HepG2 (cell line): ENCODE results near the gene BTN1A1. TPM values are rescaled to one million over a fixed set of nuclear protein-coding genes. Genes with fewer than 3 reads are reported as not detected.

Experiments used
- ELF4 ChIP-seq: sonication (generic); formaldehyde crosslinking; IDR thresholded peaks from 2 replicates; pipeline ENCODE4 v1.5.0; 2020; ENCODE audit warnings: missing genetic modification reagents, mild to moderate bottlenecking, moderate library complexity, borderline replicate concordance
- FOXA3 ChIP-seq: IDR thresholded peaks from 2 replicates; pipeline ENCODE4 v1.6.1; 2016; ENCODE audit warnings: missing genetic modification reagents, missing compliant biosample characterization
- GABPA ChIP-seq, 2 experiments: IDR thresholded peaks; 2 replicates each; pipeline ENCODE4 v1.6.1; 2011 to 2016; ENCODE audit warnings: low read depth in 2 of 2, low read length in 1 of 2, missing biosample characterization in 1 of 2, missing genetic modification characterization in 1 of 2
- JDP2 ChIP-seq: sonication (generic); formaldehyde crosslinking; IDR thresholded peaks from 2 replicates; pipeline ENCODE4 v1.8.1; 2022; ENCODE audit warnings: missing genetic modification reagents, borderline replicate concordance
- MBD4 ChIP-seq: IDR thresholded peaks from 2 replicates; pipeline ENCODE4 v1.6.1; 2012; ENCODE audit warnings: low read length, inconsistent platforms, borderline replicate concordance
- RXRB ChIP-seq: IDR thresholded peaks from 2 replicates; pipeline ENCODE4 v1.6.1; 2016; ENCODE audit warnings: borderline replicate concordance, missing genetic modification reagents, missing compliant biosample characterization
- TOE1 ChIP-seq: sonication (generic); formaldehyde crosslinking; IDR thresholded peaks from 2 replicates; pipeline ENCODE4 v1.4.0; 2020; ENCODE audit warnings: mild to moderate bottlenecking, missing genetic modification reagents
- ZFP90 ChIP-seq: sonication (generic); formaldehyde crosslinking; IDR thresholded peaks from 2 replicates; pipeline ENCODE4 v1.8.0; 2022; ENCODE audit warnings: missing genetic modification reagents, mild to moderate bottlenecking, inconsistent platforms, borderline replicate concordance
- ZNF326 ChIP-seq: sonication (generic); formaldehyde crosslinking; IDR thresholded peaks from 2 replicates; pipeline ENCODE4 v1.4.0; 2020; ENCODE audit warnings: missing genetic modification reagents, borderline replicate concordance
- ZNF501 ChIP-seq: sonication (generic); formaldehyde crosslinking; IDR thresholded peaks from 2 replicates; pipeline ENCODE4 v1.5.1; 2020; ENCODE audit warnings: mild to moderate bottlenecking, moderate library complexity, missing genetic modification reagents
- ZNF598 ChIP-seq: sonication (generic); formaldehyde crosslinking; IDR thresholded peaks from 2 replicates; pipeline ENCODE4 v1.5.1; 2020; ENCODE audit warnings: mild to moderate bottlenecking, missing genetic modification reagents, borderline replicate concordance
- ZNF652 ChIP-seq: IDR thresholded peaks from 2 replicates; pipeline ENCODE4 v1.6.1; 2016; ENCODE audit warnings: low read depth, borderline replicate concordance
- ZNF878 ChIP-seq: sonication (generic); formaldehyde crosslinking; IDR thresholded peaks from 2 replicates; pipeline ENCODE4 v1.8.1; 2023; ENCODE audit warnings: mild to moderate bottlenecking, missing genetic modification reagents, moderate library complexity
- polyA plus RNA-seq, 8 experiments: library from polyadenylated mRNA; depleted of rRNA in 3 of 8; stranded (reverse) in 7 of 8; unstranded in 1 of 8; fragments of >200 nt; fragmentation: Illumina TruSeq in 4 of 8; extraction: Trizol in 4 of 8; gene quantifications; 2 replicates each; pipeline versions ENCODE4 v1.2.1 to v1.2.3, GENCODE V29; 2011 to 2016; ENCODE audit warnings: low read depth in 4 of 8, missing spikeins in 1 of 8, mixed read lengths in 1 of 8; ENCODE audit not compliant: insufficient read depth in 1 of 8
- total RNA-seq, 5 experiments: library from RNA; depleted of rRNA; stranded (reverse); fragments of >200 nt; fragmentation: Illumina TruSeq; extraction: Trizol; gene quantifications; 2 replicates each; pipeline ENCODE4 v1.2.3, GENCODE V29; 2016; ENCODE audit warnings: low read depth in 1 of 5
- TF ChIP-seq, protein P1 (sequence below): sonication (generic); formaldehyde crosslinking; IDR thresholded peaks from 2 replicates; pipeline ENCODE4 v1.8.0; 2022; ENCODE audit warnings: low read depth, missing genetic modification reagents
- TF ChIP-seq, protein P2 (sequence below): sonication (generic); formaldehyde crosslinking; IDR thresholded peaks from 2 replicates; pipeline ENCODE4 v1.4.0; 2020; ENCODE audit warnings: missing genetic modification reagents
- TF ChIP-seq, protein P3 (sequence below): sonication (generic); formaldehyde crosslinking; IDR thresholded peaks from 2 replicates; pipeline ENCODE4 v1.5.1; 2020; ENCODE audit warnings: mild to moderate bottlenecking, missing genetic modification reagents, borderline replicate concordance
- TF ChIP-seq, protein P4 (sequence below): IDR thresholded peaks from 2 replicates; pipeline ENCODE4 v1.6.1; 2016; ENCODE audit warnings: low read depth
- TF ChIP-seq, protein P5 (sequence below): sonication (generic); formaldehyde crosslinking; IDR thresholded peaks from 2 replicates; pipeline ENCODE4 v1.4.0; 2020; ENCODE audit warnings: missing genetic modification reagents, borderline replicate concordance

BTN1A1 gene
- total and polyA plus RNA-seq, 2 of the 13 experiments (the other 11 are each of a cell fraction or from before 2014, with no cell fraction given): 0.04 TPM; not detected in 1

DNA sequence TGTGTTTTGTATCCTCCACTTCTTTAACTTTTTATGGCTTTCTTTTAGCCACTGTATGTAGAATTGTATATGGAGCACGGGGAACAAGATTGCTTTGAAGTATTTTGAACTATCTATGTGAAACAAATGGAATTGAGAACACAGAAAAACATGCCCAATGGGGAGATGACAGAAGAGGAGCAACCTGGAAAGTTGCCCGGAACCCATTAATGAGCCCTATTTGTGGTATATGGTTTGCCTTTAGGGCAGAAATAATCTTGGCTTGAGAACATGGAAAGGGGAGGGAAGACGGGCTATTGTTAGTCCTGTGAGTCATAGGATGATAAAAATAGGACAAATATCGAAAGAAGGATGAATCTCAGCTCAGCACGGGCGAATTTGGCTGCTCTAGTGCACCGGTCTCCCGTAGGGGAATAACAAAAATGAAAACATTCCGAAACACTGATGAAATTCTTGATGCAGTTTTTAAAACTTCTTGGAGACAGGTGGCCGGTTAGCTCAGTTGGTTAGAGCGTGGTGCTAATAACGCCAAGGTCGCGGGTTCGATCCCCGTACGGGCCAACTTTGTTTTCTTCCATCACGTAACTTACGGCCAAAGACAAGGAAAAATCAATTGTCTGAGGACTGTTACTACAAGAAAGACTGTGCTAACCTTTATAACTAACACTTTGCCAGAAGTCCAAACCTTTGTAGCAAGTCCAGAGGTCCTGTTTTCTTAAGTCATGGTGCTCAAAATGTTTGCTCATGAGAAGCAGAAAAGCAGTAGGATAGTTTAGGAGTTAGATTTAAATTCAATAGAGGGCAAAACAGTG is 53.7 kb downstream of the BTN1A1 start (continued):
- peak; percentile 33; the same call in 1 of the 2 replicates for TF ChIP-seq MBD4
- TF ChIP-seq ZNF878 (CRISPR knock-in tag): peak; percentile 74; the same call in 1 of the 2 replicates
- TF ChIP-seq ELF4 (CRISPR knock-in tag): peak; percentile 80; the same call in 1 of the 2 replicates
- no peak for TF ChIP-seq GABPA (IDR thresholded peaks at IDR 0.05; ENCODE audit: low read depth, low read length)
- 0 out of 2 replicates have a peak, but pooled peaks have one; percentile 23 for TF ChIP-seq GABPA (CRISPR knock-in tag; IDR thresholded peaks at IDR 0.05; ENCODE audit: low read depth)
- TF ChIP-seq, protein P1, sequence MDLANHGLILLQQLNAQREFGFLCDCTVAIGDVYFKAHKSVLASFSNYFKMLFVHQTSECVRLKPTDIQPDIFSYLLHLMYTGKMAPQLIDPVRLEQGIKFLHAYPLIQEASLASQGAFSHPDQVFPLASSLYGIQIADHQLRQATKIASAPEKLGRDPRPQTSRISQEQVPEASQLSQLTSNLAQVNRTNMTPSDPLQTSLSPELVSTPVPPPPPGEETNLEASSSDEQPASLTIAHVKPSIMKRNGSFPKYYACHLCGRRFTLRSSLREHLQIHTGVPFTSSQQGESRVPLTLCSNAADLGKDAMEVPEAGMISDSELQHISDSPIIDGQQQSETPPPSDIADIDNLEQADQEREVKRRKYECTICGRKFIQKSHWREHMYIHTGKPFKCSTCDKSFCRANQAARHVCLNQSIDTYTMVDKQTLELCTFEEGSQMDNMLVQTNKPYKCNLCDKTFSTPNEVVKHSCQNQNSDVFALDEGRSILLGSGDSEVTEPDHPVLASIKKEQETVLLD (CRISPR knock-in tag): 0 out of 2 replicates have a peak, but pooled peaks have one; percentile 3
- peak; percentile 26; the same call in 1 of the 2 replicates for TF ChIP-seq FOXA3 (CRISPR knock-in tag)
- 0 out of 2 replicates have a peak, but pooled peaks have one; percentile 1 for TF ChIP-seq ZNF652 (CRISPR knock-in tag)
- peak; percentile 39; the same call in 1 of the 2 replicates for TF ChIP-seq ZFP90 (CRISPR knock-in tag)
- TF ChIP-seq ZNF326: no peak
- TF ChIP-seq ZNF501: peak; percentile 69
- TF ChIP-seq RXRB: peak; percentile 53; the same call in 1 of the 2 replicates
- no peak for TF ChIP-seq ZNF598 (CRISPR knock-in tag)
- TF ChIP-seq, protein P2, sequence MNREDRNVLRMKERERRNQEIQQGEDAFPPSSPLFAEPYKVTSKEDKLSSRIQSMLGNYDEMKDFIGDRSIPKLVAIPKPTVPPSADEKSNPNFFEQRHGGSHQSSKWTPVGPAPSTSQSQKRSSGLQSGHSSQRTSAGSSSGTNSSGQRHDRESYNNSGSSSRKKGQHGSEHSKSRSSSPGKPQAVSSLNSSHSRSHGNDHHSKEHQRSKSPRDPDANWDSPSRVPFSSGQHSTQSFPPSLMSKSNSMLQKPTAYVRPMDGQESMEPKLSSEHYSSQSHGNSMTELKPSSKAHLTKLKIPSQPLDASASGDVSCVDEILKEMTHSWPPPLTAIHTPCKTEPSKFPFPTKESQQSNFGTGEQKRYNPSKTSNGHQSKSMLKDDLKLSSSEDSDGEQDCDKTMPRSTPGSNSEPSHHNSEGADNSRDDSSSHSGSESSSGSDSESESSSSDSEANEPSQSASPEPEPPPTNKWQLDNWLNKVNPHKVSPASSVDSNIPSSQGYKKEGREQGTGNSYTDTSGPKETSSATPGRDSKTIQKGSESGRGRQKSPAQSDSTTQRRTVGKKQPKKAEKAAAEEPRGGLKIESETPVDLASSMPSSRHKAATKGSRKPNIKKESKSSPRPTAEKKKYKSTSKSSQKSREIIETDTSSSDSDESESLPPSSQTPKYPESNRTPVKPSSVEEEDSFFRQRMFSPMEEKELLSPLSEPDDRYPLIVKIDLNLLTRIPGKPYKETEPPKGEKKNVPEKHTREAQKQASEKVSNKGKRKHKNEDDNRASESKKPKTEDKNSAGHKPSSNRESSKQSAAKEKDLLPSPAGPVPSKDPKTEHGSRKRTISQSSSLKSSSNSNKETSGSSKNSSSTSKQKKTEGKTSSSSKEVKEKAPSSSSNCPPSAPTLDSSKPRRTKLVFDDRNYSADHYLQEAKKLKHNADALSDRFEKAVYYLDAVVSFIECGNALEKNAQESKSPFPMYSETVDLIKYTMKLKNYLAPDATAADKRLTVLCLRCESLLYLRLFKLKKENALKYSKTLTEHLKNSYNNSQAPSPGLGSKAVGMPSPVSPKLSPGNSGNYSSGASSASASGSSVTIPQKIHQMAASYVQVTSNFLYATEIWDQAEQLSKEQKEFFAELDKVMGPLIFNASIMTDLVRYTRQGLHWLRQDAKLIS (CRISPR knock-in tag): no peak
- TF ChIP-seq JDP2 (CRISPR knock-in tag): no peak
- peak; percentile 35; the same call in 1 of the 2 replicates for TF ChIP-seq TOE1 (CRISPR knock-in tag)
- TF ChIP-seq, protein P3, sequence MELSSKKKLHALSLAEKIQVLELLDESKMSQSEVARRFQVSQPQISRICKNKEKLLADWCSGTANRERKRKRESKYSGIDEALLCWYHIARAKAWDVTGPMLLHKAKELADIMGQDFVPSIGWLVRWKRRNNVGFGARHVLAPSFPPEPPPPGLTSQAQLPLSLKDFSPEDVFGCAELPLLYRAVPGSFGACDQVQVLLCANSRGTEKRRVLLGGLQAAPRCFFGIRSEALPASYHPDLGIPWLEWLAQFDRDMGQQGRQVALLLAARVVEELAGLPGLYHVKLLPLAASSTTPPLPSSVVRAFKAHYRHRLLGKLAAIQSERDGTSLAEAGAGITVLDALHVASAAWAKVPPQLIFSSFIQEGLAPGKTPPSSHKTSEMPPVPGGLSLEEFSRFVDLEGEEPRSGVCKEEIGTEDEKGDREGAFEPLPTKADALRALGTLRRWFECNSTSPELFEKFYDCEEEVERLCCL (CRISPR knock-in tag): no peak
- TF ChIP-seq, protein P4, sequence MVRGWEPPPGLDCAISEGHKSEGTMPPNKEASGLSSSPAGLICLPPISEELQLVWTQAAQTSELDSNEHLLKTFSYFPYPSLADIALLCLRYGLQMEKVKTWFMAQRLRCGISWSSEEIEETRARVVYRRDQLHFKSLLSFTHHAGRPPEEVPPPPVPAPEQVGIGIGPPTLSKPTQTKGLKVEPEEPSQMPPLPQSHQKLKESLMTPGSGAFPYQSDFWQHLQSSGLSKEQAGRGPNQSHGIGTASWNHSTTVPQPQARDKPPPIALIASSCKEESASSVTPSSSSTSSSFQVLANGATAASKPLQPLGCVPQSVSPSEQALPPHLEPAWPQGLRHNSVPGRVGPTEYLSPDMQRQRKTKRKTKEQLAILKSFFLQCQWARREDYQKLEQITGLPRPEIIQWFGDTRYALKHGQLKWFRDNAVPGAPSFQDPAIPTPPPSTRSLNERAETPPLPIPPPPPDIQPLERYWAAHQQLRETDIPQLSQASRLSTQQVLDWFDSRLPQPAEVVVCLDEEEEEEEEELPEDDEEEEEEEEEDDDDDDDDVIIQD (CRISPR knock-in tag): no peak
- TF ChIP-seq, protein P5, sequence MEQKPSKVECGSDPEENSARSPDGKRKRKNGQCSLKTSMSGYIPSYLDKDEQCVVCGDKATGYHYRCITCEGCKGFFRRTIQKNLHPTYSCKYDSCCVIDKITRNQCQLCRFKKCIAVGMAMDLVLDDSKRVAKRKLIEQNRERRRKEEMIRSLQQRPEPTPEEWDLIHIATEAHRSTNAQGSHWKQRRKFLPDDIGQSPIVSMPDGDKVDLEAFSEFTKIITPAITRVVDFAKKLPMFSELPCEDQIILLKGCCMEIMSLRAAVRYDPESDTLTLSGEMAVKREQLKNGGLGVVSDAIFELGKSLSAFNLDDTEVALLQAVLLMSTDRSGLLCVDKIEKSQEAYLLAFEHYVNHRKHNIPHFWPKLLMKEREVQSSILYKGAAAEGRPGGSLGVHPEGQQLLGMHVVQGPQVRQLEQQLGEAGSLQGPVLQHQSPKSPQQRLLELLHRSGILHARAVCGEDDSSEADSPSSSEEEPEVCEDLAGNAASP (CRISPR knock-in tag): peak; percentile 72; the same call in 1 of the 2 replicates
